NCI-H128 (cell line): ENCODE data around the gene GATA3.

ENCODE experiments used
- DNase-seq: peaks from one replicate; lab custom pipeline; 2025; ENCODE audit not compliant: unreplicated experiment; lab: John Stamatoyannopoulos, UW

The GATA3 gene

DNA sequence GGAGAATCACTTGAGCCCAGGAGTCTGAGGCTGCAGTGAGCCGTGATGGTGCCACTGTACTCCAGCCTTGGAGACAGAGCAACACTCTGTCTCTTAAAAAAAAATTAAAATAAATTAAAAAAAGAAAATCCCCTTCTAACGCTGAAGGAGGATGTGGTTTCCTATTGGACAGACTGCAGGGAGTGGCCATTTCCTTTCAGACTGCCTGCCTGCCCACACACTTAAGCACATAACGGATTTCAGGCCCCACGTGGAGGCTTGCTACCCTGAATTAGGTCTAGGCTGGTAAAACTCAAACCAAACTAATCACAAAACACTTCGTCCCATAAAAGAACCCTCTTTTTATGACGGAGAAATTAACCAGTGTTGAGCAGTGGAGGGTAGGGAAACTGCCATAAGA is 34.0 kb downstream of the GATA3 start:
- DNase-seq, result no peak

DNA sequence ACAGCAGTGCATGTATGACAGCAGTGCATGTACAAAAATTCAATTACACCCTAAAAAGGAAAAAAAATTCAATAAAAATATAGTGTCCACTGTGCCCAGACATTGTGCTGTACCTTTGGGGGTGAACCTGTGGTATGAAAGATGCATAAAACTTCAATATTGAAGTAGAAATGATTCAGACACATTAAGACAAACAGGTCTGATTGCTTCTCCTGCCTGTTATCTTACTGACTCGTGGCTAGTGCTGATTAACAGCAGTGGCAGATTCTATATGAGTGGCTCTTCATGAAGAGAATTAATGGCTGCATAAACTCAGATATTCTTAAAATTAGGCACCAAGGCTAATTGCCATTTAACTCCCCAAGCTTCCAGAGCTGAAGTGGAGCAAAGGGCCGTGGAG is 37.9 kb downstream of the GATA3 start:
- no peak for DNase-seq

GRCh38 chr10:8095959-8096358 is 41.5 kb downstream of the GATA3 start:
- no peak for DNase-seq

DNA sequence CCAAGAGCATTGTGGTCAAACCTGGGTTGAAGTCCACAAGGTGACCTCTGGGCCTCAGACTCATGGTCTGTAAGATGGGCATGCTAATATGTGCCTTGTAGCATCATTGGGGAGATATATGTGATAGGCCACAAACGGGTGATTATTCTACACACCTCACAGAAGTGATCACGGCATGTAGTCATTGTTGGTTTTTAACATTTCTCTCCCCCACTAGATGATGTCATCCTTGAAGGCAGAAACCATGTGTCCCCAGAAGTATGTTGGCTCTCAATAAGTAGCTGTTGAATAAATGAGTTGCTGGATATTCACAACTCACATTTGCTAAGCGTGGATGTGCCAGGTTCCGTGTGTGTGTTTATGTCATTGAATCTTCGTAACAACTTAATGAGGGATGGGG is 42.4 kb downstream of the GATA3 start:
- DNase-seq, result no peak

- DNase-seq, result no peak
Measured at GRCh38 chr10:8100366-8100765, 45.9 kb downstream of the GATA3 start.

DNA sequence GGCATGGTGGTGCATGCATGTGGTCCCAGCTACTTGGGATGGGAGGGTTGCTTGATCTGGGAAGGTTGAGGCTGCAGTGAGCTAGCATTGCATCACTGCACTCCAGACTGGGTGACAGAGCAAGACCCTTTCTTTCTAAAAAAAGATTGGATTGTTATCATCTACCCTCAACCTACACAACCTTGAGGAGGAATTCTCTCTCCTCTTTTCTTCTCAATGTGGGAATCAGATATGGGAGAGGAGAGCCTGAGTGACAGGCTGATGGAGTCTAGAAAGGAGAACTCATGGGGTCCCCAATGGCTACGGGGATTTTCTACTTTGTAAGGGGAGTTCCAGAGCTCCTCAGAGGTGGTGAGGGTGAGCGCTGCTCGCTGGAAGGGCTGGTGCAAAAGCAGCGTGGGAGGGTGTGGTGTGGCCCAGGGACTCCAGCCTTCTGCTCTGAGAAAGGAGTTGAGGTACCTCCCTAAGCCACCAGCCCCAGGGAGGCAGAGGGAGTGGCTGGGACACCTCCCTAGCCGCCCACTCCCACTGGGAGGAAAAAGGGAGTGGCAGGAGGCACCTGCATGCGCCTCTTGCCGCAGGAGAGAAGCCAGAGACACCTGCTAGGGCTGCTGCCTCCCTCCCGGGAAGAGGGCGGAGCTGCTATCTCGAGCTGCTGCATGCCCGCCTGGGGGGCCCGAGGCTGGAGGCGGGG is 48.4 kb downstream of the GATA3 start:
- no peak for DNase-seq

DNA sequence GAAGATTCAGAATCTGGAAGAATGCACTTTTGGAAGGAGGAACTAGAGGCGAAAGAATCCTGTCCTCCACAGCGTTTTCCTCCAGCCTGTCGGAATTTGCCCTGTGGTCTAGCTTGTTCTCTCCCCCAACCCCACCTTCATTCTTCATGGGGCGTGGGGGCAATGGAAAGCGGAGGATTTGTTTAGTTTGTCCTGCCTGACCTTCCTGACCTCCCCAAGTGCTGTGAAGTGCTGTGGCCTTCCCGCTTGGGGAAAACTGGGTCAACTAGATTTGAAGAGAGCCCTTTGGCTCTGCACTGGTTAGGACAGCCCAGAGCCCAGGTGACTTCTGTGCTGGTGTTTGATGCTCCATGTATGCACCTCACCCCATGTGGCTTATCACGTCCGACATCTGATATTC is 49.1 kb downstream of the GATA3 start:
- no peak for DNase-seq

DNA sequence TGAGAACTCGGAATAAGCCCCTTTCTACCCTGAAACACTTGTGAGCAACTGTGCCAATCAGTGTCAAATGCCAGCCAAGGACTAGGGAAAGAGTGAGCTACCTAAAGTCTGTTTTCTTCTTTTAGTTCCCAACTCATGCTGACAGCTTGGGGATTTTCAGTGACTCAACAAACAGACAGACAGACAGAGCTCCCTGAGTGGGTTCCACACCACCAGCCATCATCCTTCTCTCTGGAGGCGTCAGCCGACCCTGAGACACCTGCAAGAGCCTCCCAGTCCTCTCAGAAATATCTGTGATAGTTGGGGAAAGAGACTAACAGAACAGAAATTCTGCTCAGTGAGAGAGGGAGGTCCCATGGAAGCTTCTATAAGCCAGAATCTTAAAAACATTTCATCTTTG is 49.5 kb downstream of the GATA3 start:
- DNase-seq, result no peak

GRCh38 chr10:8104721-8105120 is 50.2 kb downstream of the GATA3 start:
- no peak for DNase-seq

DNA sequence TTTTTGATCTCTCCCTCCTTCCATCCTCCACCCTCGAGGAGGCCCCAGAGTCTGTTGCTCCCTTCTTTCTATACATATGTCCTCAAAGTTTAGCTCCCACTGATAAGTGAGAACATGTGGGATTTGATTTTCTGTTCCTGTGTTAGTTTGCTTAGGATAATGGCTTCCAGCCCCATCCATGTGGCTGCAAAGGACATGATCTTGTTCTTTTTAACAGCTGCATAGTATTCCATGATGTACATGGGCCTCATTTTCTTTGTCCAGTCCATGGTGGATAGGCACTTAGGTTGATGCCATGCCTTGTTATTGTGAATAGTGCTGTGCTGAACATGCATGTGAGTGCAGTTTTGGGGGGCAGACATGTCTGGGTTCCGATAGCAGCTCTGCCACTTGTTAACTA is 51.4 kb downstream of the GATA3 start:
- no peak for DNase-seq

GRCh38 chr10:8112230-8112905 is 57.9 kb downstream of the GATA3 start:
- no peak for DNase-seq

DNA sequence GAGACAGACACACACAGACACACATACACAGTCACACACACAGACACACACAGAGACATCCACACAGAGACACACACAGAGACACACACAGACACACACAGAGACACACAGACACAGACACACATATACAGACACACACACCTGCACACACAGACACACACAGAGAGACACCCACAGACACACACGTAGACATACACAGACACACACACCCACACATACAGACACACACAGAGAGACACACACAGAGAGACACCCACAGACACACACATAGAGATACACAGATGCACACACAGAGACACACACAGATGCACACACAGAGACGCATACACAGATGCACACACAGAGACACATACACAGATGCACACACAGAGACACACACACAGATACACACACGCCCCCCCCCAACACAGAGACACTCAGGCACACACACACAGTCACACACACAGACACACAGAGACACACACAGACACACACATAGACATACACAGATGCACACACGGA is 58.5 kb downstream of the GATA3 start:
- DNase-seq, result no peak

- no peak for DNase-seq
Measured at GRCh38 chr10:8113616-8114015, 59.1 kb downstream of the GATA3 start.

DNA sequence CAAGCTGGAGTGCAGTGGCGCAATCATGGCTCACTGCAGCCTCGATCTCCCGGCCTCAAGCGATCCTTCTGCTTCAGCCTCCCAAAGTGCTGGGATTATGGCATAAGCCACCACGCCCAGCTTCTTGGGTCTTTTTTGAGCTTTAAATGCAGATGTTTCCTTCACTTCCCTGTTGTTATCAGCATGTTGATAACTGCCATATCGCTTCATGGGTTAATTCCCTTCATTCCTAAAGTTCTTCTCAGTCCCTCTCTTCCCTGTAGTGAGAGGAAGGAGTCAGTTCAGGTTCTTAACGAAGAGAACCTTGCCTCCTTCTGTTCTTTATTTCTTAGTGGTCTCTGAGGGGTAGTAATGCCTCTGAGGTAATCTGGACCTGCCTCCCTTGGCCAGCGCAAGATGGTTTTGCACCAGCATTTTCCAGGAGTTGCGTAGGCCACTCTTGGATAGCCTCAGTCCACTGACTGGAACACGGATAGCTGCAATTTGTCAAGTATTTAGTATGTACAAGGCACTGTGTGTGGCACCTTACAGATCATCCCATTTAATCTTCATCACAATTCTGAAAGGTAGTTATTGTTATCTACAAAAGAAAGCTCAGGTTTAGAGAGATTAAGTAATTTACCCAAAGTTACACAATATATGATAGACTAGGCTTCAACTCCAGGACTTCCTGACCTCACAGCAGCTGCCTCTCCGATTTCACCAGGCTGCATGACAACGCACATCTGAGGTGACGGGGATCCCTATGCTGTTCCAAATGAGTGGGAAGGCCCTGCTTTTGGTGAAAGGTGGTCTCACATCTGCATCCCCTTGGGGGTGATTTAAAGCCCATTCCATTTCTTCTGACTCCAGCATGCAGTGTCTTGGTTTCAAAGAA is 60.5 kb downstream of the GATA3 start:
- DNase-seq, result no peak

DNA sequence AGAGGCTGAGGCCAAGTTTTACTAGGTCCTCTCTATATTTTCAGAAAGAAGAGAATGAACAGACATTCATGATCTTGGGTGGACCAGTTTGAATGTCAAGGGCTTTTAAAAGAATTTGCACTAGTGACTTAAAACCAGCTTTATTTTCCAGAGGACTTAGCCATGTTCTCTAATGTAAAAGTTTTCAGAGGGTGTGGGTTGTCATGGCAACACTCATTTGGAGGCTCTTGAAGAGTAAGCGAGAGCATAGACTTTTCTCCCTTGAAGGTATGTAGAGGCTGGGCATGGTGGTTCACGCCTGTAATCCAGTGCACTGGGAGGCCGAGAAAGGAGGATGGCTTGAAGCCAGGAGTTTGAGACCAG is 61.1 kb downstream of the GATA3 start:
- no peak for DNase-seq

GRCh38 chr10:8116474-8116873 is 62.0 kb downstream of the GATA3 start:
- DNase-seq, result no peak

GRCh38 chr10:8116926-8117493 is 62.5 kb downstream of the GATA3 start:
- DNase-seq, result no peak

GRCh38 chr10:8121201-8121890 is 66.9 kb downstream of the GATA3 start:
- no peak for DNase-seq

DNA sequence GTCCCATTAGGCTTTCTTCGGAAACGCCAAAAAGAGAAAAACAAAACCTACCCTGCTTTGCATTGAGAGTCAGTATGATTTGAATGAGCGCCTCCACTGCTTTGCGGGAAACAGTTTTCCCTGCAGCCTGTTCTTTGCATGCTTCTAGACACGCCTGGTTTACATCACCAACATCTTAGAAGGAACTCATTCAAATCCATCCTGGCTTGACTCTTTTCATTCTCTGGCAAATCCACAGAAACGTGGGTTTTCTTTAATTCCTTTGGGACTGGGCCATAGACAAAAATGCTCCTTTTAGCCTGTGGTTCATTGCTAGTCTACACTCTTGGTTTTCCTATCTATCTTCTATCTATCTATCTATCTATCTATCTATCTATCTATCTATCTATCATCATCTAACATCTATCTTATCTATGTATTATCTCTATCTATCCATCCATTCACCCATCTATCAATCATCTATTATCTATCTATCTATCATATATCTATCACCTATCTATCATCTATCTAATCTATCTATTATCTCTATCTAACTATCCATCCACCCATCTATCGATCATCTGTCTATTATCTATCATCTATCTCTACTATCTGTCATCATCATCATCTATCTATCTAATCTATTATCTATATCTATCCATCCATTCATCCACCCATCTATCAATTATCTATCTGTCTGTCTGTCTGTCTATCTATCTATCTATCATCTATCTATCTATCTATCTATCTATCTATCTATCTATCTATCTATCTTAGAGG is 68.3 kb downstream of the GATA3 start:
- no peak for DNase-seq

GRCh38 chr10:8124436-8124835 is 69.9 kb downstream of the GATA3 start:
- DNase-seq, result no peak
